ENCODE data around the gene BCAR1.

BCAR1 gene

GRCh38 chr16:75250089-75250808, 1.2 kb downstream of the BCAR1 start:
- Histone ChIP-seq H3K9me2 (replicated peaks; ENCODE audit: low read depth, low read length) (no peaks in the 10 kb centered on the region), H3K79me2 (ENCODE audit: insufficient read depth, low read length) (no peaks in the 10 kb centered on the region), H3K9me3 (ENCODE audit: insufficient read depth, low read depth, low read length) (no peaks in the 10 kb centered on the region), H3K4me3 (ENCODE audit: low read length, poor library complexity, severe bottlenecking) (no peak overlapping the region), H3K27me3 (ENCODE audit: insufficient read depth, low read length, poor library complexity, severe bottlenecking) (peaks cover 3% of the 10 kb centered on the region), H3K4me2 (ENCODE audit: low read depth, low read length, poor library complexity, severe bottlenecking) (no peak overlapping the region), H4K20me1 (ENCODE audit: insufficient read depth, low read length, poor library complexity, severe bottlenecking) (no peaks in the 10 kb centered on the region), H3F3A (ENCODE audit: low read depth) (no peaks in the 10 kb centered on the region), H3K4me1 (ENCODE audit: insufficient read depth, low read length, poor library complexity, severe bottlenecking) (no peaks in the 10 kb centered on the region), H3K36me3 (ENCODE audit: insufficient read depth, low read length) (no peaks in the 10 kb centered on the region), H3K9ac (ENCODE audit: low read depth, low read length, poor library complexity, severe bottlenecking) (no peak overlapping the region), H2AFZ (ENCODE audit: low read length) (no peak overlapping the region)
- TF ChIP-seq CTCF (conservative IDR thresholded peaks at IDR 0.05; ENCODE audit: low read length) (no peak), EZH2phosphoT487 (IDR thresholded peaks at IDR 0.05; ENCODE audit: borderline replicate concordance) (no peak)

GRCh38 chr16:75249441-75249840, 2.0 kb downstream of the BCAR1 start:
- H3K27me3 ChIP-seq (ENCODE audit: insufficient read depth, low read length, poor library complexity, severe bottlenecking), result peaks cover under 1% of the 10 kb centered on the region
- no peaks in the 10 kb centered on the region for H3K9me2 ChIP-seq (replicated peaks; ENCODE audit: low read depth, low read length)
- H3K4me3 ChIP-seq (ENCODE audit: low read length, poor library complexity, severe bottlenecking), result no peak overlapping the region
- no peak overlapping the region for H3K9ac ChIP-seq (ENCODE audit: low read depth, low read length, poor library complexity, severe bottlenecking)
- peaks cover 8% of the 10 kb centered on the region for H3K4me1 ChIP-seq (ENCODE audit: insufficient read depth, low read length, poor library complexity, severe bottlenecking)
- no peak overlapping the region for H3K4me2 ChIP-seq (ENCODE audit: low read depth, low read length, poor library complexity, severe bottlenecking)
- H3F3A ChIP-seq (ENCODE audit: low read depth), result no peaks in the 10 kb centered on the region
- TF ChIP-seq CTCF (conservative IDR thresholded peaks at IDR 0.05; ENCODE audit: low read length) (no peak), EZH2phosphoT487 (IDR thresholded peaks at IDR 0.05; ENCODE audit: borderline replicate concordance) (no peak)
- no peak overlapping the region for H2AFZ ChIP-seq (ENCODE audit: low read length)
- no peaks in the 10 kb centered on the region for H3K79me2 ChIP-seq (ENCODE audit: insufficient read depth, low read length)
- no peaks in the 10 kb centered on the region for H3K36me3 ChIP-seq (ENCODE audit: insufficient read depth, low read length)
- no peaks in the 10 kb centered on the region for H3K9me3 ChIP-seq (ENCODE audit: insufficient read depth, low read depth, low read length)
- H4K20me1 ChIP-seq (ENCODE audit: insufficient read depth, low read length, poor library complexity, severe bottlenecking), result no peaks in the 10 kb centered on the region

- Histone ChIP-seq H3K79me2 (ENCODE audit: insufficient read depth, low read length) (no peaks in the 10 kb centered on the region), H3K4me2 (ENCODE audit: low read depth, low read length, poor library complexity, severe bottlenecking) (no peak overlapping the region), H3K9ac (ENCODE audit: low read depth, low read length, poor library complexity, severe bottlenecking) (no peak overlapping the region)
Observed at GRCh38 chr16:75248536-75249380, 2.7 kb downstream of the BCAR1 start.

More at GRCh38 chr16:75248536-75249380, 2.7 kb downstream of the BCAR1 start:
- no peaks in the 10 kb centered on the region for H3K9me3 ChIP-seq (ENCODE audit: insufficient read depth, low read depth, low read length)
- no peak overlapping the region for H2AFZ ChIP-seq (ENCODE audit: low read length)
- TF ChIP-seq CTCF (conservative IDR thresholded peaks at IDR 0.05; ENCODE audit: low read length) (no peak), EZH2phosphoT487 (IDR thresholded peaks at IDR 0.05; ENCODE audit: borderline replicate concordance) (no peak)
- no peaks in the 10 kb centered on the region for H3F3A ChIP-seq (ENCODE audit: low read depth)
- H3K27me3 ChIP-seq (ENCODE audit: insufficient read depth, low read length, poor library complexity, severe bottlenecking), result no peaks in the 10 kb centered on the region
- no peaks in the 10 kb centered on the region for H4K20me1 ChIP-seq (ENCODE audit: insufficient read depth, low read length, poor library complexity, severe bottlenecking)
- no peaks in the 10 kb centered on the region for H3K36me3 ChIP-seq (ENCODE audit: insufficient read depth, low read length)
- no peak overlapping the region for H3K4me3 ChIP-seq (ENCODE audit: low read length, poor library complexity, severe bottlenecking)
- no peaks in the 10 kb centered on the region for H3K9me2 ChIP-seq (replicated peaks; ENCODE audit: low read depth, low read length)
- peaks cover 10% of the 10 kb centered on the region for H3K4me1 ChIP-seq (ENCODE audit: insufficient read depth, low read length, poor library complexity, severe bottlenecking)
